Suppressor macrophage treated with lipopolysaccharide for 4 hours (primary cell): ENCODE data around the gene RTN4R.
"Not testable (repeated sequence)": the region's sequence is repeated elsewhere in the genome, so short reads cannot be mapped to it uniquely, and the experiment has no call there.

Experiments used
- DNase-seq: peaks from one replicate; pipeline ENCODE4 v3.0.0-alpha.2; 2020

RTN4R gene

DNA sequence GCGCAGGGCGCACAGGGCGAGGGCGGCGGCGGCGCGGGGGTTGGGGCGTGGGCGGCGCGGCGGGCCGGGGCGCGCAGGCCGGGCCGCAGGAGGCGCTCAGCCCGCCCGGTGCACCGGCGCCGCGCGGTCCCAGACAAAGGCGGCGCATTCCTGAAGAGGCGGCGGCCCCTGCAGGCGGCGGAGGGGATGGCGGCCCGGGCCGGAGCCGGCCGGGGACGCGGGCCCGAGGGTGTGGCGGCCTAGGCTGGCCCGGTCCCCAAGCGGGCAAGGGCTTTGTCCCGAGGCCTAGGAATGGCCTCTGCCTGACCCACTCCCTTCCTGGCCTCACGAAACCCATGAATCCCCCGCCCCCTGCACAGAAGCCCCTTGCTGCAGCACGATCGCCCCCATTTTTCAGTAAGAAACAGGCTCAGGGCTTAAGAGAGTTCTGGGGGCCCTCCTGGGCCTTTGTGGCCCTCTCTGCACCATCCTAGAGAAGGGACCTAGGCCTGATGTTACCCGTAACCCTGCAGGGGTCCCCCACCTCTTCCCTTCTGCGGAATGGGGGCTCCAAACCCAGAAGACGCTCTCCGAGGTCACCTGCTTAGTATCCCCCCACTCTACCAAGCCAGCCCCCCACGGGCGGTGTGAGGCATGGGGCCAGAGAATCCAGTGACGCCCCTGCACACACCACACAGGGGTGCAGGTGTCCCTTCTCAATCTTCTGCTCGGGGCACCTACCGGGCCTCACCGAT lies at the start of gene RTN4R:
RTN4R (minus strand) TSS at position 40 of the 734 bp plus-strand sequence. CDS start 226 bp downstream, outside the sequence.
- peak; percentile 72 for DNase-seq

DNA sequence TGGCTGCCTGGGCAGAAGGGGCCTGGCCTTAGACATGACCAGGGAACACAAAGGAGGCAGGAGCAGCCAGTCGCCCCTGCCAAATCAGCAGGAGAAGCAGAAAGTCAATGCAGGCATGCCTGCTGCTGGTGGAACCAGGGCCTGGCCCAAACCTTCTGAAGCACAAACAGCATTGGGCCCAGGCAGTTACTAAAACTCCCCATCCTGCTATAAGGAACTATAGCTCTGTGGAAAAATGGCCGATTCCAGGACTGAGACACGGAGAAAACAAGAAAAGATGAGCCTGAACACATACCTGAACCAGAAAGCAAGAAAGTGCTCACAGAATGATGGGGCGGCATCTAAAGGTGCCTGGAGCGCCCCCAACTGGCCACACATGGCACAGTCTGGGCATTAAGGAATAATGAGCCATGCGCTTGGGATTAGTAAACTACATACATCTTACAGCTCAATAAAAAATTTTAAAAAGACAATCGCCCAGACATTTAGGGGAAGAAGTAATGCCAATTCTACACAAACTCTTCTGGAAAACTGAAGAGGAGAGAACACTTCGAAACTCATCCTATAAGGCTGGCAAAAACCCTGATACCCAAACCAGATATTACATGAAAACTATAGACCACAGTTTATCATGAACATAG lies 49.4 kb upstream of the RTN4R start:
- DNase-seq = peak; percentile 16

DNA sequence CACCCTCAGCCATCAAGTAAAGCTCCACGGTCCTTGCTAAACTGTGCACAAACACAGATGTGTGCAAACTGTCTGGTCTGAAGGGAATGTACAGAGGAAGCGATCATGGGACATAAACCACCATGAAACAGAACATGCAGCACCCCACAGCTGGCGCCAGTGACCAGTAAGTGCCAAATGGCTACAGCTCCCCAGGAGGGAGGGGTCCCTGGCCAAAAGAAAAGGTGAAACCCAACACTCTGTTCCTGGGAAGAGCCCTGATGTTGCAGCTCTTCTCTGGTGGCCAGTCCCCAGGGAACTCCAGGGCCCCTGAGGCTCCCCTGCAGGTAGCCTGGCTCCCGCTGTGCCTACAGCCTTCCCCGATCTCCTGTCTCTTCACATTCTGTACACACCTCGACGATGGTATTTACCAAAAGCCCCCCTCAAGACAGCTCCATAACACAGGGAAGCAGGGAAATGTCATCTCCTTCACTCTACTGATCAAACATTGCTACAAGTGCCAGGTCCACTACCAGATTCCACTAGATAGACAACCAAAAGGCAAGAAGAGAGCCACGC lies 48.8 kb upstream of the RTN4R start:
- no peak for DNase-seq

DNA sequence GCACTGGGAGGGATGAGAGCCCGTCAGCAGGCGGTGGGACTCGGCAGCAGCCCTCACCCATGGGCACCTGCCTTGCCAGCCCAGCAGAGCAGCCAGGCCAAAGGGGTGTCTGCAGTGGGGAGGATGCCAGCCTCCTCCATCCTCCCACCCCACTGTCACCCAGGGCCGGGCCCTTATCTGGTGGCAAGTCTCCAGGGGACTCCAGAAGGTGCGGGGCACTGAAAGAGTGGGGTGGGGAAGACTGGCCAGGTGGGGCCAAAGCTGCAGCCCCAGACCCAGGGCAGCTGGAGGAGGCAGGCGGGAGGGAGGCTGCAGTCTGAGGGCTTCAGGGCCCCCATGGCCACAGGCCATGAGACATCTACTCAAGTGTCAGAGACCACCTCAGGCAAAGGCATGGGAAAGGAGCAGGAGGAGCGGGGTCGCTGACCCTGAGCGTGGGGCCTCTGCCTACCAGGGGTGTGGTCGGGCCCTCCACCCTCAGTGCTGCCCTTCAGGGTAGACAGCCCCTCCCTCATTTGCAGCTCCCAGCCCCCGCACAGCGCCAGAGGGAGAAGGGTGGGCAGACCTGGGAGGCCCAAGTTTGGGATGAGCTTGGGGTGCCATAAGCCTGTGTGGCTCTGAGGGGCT lies 48.2 kb upstream of the RTN4R start:
- no peak for DNase-seq

DNA sequence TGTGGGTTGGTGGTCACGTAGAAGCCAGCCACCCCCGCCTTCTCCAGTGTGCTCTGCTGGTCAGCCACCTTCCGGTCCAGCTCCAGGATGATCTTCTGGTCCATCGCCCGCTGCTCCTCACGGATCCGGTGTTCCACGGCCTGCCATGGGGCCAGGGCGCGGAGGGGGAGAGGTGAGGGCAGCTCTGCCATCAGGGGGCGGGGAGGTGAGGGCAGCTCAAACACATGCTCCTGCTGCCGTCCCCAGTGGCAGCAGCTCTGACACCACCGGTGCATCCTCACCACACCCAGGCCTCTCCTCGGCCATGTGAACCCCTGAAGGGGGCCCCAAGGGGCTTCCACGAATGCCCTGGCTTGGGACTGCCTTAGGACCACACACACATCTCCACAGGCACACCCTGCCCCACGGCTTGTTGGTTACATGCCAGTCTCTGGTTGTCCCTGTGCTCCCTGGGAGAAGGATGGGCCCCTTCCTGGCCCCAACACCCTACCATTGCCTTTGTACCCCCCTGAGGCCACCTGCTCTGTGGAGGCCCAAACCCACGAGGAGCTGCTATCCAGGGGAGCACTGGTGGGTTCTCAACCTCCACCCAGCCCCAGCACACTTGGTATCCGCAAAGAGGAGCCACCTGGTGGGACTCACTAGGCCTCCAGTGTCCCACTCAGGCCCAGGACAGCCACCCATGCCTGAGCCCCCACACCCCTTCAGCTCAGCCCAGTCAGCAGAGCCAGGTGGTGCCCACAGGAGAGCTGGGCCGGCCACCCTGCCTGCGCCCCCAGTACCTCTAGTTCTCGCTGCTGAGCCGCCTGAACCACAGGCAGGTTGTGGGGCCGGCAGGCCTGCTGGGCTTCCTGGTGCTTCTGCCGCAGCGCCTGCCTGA lies 47.5 kb upstream of the RTN4R start:
- DNase-seq = no peak

DNA sequence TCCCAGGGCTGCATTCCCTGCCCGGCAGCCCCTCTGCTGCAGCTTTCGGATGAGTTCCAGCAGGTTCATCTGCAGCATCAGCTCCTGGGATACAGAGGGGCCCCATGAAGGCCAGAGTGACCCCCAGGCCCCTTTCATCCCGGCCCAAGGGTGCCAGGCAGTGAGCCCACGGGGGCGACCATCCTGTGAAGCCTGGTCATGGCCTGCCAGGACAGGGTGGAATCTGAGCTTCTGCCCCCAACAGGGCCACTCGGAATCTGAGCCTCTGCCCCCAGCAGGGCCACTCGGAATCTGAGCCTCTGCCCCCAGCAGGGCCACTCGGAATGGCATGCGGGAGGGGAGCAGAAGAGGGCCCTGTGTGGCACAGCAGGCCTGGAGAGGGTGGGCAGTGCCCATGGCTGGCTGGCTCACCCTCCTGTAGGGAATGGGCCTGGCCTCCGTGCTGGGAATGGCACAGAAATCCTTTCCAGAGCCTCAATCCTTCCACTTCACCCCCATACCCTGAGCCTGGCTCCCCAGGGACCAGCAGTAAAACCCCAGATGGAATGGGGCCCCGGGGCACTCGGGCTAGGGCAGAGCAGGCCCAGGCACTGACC lies 46.7 kb upstream of the RTN4R start:
- DNase-seq = not testable (repeated sequence)

DNA sequence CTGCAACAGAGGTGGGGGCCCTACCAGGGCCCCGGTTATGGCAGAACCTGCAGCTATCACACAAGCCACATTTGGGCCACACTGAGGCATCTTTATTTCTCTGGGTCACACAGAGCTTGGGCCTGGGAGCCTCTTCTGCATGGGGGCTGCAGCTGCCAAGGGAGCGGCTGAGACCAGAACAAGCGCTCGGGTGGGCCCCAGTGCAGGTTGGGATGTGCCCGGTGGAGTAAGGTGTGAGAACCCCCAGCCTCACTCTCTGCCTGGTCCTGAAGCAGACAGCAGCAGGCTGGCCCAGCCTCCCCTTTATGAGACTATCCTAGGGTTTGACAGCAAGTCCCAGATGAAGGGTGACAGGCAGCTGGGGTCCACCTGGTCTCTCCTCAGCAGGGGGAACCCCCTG lies 46.1 kb upstream of the RTN4R start:
- DNase-seq = not testable (repeated sequence)

DNA sequence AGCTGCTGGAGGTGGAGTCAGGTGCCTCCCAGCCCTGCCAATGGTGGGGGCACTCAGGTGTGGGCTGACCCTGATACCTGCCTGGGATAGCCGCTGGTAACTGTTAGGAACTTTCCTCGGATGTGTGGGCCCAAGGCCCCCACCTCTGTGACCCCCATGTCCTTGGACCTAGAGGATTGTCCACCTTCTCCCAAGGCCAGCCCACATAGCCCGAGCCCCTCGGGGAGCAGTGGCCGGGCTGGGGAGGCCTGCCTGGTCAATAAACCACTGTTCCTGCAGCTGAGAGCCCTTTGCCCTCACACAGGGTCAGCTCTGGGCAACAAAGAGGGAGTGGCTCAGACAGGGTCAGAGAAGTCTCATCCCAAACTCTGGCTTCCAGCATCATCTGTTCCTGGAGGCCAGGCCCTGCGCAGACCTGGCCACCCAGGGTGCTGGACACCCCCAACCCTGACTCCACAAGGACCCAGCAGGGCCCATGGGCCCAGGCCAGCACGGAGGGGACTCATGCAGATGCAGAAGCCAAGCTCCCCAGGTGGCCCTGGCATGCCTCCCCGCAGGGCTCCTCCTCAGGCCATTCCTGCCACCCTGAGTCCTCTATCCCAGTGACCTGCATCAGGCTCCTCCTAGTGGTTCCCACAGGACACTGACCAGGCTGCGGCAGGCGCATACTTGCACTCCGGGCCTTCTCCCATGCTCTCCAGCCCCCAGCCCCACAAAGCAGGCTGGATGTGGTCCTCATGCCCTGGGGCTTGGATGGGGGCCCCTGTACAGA lies 45.4 kb upstream of the RTN4R start:
- not testable (repeated sequence) for DNase-seq

DNA sequence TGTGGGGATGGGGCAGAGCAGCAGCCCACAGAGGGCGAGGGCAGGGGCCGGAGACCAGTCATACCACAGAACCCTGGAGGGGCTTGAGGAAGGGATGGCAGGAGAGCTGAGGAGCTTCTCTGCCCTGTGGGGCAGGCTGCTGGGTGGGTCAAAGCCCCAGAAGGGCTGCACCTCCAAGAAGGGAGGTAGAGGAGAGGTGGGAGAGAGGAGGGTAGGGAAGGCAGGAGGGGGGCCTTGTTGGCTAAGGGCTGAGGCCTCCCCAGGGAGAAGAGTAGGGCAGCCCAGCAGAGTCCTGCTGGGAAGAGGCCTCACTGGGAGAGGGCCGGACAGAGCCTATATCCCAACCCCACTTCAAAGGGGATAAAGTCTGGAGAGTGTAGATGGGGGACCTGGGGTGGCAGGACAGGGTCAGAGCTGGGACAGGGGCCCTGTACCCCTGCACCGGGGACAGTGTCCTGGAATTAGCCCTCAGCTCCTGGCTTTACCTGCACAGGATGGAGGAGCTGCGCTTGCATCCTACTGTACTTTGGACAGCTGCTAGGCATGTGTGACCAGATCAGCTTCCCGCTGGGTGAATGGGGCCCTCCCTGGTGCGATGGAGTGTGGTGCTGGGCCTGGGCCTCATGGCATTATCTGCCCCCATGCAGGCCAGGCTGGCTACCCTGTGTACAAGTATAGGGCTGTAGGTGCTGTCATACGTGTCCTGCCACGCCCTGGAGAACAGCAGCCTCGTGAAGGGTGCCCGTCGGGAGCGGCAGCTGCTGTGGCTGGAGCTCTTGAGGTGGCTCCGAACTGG lies 44.5 kb upstream of the RTN4R start:
- DNase-seq = no peak

DNA sequence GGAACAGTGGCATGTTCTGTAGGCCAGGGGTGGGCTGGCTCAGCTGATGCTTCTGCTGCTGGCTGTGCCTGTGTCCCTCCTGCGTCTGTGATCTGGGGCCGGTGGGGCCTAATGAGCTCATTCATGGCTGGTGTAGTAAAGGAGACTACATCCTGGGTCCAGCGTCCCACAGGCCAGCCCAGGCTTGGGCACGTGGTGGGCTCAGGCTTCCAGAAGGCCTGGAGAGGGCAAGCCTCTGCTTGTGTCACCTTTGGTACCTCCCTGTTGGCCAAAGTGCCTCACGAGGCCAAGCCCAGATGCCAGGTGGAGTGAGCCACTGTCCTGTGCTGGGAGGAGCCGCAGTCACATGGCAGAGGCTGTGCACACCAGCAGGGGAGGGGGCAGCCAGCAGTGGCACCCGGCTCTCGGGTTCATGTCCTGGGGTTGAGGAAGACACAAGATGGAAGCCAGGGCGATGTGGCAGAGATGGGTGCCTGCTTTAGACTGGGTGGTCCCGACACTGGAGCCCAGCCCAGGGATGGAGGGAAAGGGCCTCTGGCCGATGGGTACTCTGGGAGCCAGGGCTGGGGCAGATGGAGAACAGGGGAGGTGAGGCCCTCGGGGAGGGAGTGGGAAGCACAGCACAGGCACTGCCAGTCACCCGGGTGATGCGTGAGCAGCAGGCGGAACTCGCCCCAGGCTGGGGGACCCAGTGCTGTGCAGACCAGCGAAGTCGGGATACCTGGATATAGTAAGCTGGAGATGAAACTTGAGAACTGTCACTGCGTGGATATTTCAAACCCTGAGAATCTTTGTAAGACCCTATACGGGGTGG lies 43.3 kb upstream of the RTN4R start:
- not testable (repeated sequence) for DNase-seq

DNA sequence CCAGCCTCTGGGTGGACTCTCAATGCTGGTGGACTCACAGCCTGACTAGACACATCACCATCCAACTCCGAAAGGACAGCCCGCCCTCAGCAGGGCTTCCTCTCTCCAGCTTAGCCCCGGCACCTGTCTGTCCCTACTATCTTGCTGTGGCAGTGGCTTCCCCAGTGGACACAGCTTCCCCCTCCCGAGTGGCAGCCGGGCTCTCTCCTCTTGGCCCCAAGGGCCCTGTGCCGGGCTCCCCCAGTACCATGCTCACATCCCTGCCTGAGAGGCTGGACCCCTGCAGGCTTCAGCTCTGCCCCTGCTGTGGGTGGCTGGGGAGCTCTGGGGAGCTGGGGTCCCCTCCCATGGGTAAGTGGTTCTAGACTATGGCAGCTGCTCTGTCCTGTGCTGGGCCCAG lies 42.7 kb upstream of the RTN4R start:
- DNase-seq = not testable (repeated sequence)

DNA sequence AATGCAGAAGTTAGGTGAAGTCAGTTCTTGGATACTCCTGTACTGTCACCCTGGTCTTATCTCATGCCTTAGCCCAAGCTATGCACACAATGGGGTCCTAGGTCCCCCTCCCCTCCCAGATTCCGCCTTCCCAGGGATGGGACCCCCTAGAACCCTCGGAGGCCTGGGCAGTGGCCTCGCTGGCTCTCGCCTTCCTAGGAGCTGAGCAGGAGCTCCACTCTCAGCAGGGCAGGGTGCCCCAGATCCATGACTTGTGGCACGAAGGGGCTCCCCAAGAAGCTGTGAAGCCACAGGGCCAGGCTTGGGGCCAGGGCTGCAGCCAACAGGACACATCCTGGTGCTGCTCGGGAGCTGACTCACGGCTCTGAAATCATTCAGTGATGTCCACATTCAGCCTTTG lies 42.1 kb upstream of the RTN4R start:
- not testable (repeated sequence) for DNase-seq

DNA sequence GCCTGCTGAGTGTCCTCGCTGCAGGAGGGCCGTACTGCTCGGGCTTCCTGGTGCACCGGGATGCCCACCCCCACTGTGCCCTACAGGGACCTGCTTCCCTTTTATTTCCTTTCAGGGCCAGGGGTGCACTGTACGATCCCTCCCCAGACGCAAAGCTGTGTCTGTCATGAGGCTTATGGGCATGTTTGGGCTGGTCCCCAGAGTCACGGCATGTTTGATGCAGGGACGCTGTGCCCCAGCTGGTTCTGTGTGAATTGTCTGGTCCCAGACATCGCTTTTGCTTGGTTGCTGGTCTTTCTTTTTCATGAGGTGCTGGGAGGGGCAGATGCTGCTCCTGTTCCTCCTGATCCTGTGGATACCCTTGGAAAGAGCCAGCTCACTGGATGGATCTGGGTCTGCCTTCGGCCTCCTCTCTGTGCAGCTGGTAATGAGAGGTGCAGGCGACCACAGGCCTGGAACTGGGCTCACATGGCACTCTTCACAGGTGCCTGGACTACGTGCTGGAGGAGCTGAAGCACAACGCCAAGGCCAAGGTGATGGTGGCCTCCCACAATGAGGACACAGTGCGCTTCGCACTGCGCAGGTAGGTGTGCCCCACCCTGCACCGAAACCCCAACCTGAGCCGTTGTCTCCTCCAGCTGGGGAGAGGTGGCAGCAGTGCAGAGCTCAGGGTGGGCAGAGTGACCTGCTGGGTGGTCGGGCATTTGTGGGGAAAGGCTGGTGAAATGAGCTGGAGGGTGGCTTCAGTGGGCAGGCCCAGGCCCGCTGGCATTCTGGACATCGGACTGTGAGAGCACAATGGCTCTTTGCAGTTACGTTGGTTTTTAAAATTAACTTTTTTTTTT lies 40.9 kb upstream of the RTN4R start:
- not testable (repeated sequence) for DNase-seq

DNA sequence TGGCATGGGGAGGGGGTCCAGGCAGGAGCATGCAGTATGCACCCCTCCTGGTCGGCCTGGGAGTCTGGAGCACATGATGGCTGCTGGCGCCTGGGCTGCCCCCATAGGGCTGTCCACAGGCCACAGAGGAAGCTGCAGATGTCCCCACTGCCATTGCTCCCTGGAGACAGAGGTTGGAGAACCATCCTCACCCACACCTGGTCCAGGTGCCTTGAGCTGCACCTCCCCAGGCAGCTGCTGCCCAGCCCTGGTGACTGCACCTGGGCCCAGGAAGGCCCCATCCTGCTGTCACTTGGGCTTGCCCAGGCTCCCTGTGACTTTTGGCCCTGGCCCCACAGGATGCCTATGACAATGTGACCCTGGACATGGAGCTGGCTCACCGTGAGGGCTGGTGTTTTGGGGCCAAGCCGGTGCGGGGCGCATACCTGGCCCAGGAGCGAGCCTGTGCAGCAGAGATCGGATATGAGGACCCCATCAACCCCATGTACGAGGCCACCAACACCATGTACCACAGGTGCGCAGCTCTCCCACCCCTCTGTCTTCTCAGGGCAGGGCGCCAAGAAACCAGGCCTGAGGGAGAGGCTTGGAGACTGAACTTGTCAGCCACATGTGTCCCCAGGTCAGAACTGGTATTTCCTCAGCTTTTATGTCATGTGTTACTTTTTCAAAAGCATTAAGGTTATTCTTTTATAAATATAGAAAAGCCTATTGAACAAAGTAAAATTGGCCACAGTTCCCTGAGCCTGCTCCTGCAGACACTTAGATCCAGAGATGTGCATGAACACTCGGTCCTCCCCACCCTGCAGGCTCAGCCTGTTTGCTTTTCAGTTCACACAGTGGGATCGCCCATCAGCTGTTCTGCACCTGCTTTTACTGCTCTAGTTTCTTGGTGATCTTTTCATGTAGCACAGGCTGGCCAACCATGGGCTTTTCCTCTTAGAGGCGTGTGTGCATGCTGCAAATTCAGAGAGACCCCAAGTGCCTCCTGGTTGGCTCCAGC lies 39.6 kb upstream of the RTN4R start:
- not testable (repeated sequence) for DNase-seq

DNA sequence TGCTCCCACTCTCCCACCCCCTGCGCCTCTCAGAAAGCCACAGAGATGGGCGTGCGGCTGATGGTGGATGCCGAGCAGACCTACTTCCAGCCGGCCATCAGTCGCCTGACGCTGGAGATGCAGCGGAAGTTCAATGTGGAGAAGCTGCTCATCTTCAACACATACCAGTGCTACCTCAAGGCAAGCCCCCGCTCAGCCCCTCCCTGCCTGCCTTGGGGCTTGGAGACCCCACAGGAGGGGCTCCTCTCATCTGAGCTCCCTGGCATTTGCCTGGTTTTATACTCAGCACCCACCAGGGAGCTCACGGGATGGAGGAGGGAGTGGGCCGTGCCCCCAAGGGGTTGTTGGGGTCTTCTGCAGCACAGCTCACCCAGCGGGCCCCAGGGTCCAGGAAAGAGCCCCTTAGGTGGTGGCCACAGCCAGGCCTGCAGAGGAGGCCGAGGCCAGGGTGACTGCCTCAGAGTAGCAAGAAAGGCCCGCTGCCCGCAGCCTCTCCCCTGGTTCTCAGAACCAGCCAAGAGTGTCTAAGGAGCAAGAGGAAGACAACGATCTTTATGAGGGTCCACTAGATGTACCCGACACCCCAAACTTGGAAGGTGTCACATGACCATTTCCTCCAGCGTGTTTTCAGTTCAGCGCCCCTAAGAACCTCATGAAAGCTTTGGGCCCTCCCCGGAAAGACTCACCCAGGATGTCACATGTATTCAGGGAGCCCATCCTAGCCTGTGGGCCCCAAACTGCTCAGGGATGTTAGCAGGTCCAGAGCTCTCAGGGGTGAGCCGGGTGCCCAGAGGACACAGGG lies 38.7 kb upstream of the RTN4R start:
- not testable (repeated sequence) for DNase-seq

DNA sequence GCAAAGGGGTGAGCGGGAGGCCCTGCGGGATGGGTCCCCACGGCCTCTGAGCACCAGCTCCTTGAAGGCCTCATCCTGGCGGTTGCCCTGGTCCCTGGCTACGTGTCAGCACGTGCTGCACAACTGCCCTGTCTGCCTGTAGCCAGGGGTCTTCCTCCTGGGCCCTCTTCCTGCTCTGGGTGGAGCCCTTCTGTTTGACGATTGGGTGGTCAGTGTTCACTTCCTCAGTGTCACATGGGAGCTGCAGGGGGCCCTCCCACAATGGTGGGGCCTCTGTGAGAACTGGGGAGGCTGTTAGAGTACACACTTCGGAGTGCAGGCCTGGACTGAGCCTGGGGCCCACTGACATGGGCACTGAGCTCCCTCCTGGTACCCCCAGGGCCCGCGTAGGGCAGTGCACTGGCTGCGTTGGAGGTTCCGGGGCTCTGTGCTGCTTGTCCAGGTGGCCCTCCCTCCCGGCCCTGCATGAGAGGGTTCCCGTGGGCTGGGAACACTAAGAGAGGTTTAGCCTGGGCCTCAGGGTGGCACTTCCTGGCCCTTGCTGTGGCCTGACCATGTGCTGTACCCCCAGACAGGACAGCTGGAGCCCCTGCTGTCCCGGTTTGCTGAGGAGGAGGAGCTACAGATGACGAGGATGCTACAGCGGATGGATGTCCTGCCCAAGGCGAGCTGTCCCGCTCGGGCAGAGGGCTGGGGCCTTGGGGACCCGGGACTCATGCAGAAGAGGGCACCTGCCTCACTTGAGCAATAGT lies 38.0 kb upstream of the RTN4R start:
- no peak for DNase-seq
